Measurements from ENCODE around the gene SLC35E4. TPM values are rescaled to one million over a fixed set of nuclear protein-coding genes. Genes with fewer than 3 reads are reported as not detected.

Gene SLC35E4
- total and polyA plus RNA-seq, 2 donors (not counting 1 experiment from before 2014, with no cell fraction given): 0.39 to 3.4 TPM

DNA sequence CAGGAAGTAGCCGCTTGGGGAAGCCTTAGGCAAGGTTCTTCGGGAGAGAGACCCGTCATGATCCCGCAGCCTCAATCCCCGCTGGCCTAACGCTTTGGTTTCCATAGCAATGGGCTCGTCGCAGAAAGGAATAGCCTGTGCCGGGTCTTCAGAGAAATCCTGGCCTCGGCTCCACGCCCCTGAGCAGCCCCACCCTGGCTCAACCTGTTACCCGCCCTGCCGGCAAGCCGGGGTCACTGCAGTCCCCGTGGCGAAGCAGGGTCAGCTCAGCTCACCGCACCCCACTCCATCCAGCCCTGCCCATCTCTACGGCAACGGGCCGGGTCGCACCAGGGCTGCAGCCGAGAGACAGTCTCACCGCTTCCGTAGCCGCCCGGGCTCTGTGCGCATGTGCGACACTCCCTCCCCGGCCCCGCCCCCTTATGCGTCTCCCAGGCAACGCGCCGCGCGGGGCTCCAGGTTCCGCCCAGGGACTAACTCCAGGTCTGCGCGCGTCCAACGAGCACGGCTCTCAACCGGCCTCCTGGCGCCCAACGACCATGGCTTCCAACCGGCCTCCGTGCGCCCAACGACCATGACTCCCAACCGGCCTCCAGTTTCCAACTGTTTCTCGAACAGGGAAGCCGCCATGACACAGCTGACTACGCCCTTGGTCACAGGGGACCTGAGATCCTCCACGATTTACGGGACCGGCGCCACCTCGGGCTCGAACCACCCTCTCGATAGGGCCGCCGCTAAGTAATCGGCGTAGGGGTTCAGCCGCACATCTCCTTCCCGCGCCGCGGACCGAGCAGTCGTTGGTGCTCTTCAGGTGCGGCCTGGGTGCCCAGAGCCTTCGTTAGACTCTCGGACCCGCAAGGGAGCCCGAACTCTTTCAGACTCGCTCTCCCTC is 32.2 kb downstream of the SLC35E4 start, which contains the start of gene DUSP18:
TSS of gene DUSP18 (minus strand) at position 382 of the 892 bp plus-strand sequence. CDS start 3,872 bp downstream, outside the sequence.
- Histone ChIP-seq H3K27me3 (replicated peaks in 1 of 4; ENCODE audit: control extremely low read depth in 1 of 4, control insufficient read depth in 3 of 4, insufficient read depth in 4 of 4, low read length in 3 of 4) (peaks cover 0 to 6% (median 0%) of the 10 kb centered on the region in 4 experiments), H4K20me1 (ENCODE audit: control insufficient read depth, insufficient read depth, low read length, poor library complexity, severe bottlenecking) (no peaks in the 10 kb centered on the region), H3K4me1 (ENCODE audit: control insufficient read depth in 2 of 2, insufficient read depth in 2 of 2, low read length in 2 of 2) (peaks cover 12 to 17% of the 10 kb centered on the region in 2 donors), H2AFZ (ENCODE audit: insufficient read depth, low read depth, low read length, poor library complexity, severe bottlenecking) (peak within 1 kb of the TSS; percentile 97), H3K4me3 (ENCODE audit: control extremely low read depth in 1 of 5, extremely low read depth in 1 of 5, insufficient read depth in 1 of 5, low read depth in 2 of 5, low read length in 4 of 5) (peak within 1 kb of the TSS; percentile 81 to 93 (median 86)), H3K9me3 (ENCODE audit: control extremely low read depth in 1 of 3, control insufficient read depth in 2 of 3, insufficient read depth in 1 of 3, low read length in 2 of 3) (no peaks in the 10 kb centered on the region), H3K4me2 (replicated peaks; ENCODE audit: low read depth, low read length, poor library complexity, severe bottlenecking) (peak within 1 kb of the TSS; percentile 83), H3K27ac (ENCODE audit: low read length in 2 of 2) (peak within 1 kb of the TSS; percentile 18 to 53), H3K9ac (ENCODE audit: low read length) (peak within 1 kb of the TSS; percentile 85), H3K79me2 (ENCODE audit: control insufficient read depth, insufficient read depth, low read length) (peaks cover 5% of the 10 kb centered on the region), H3K36me3 (replicated peaks in 1 of 2; ENCODE audit: control extremely low read depth in 1 of 2, control insufficient read depth in 1 of 2, extremely low read depth in 1 of 2, insufficient read depth in 2 of 2, low read length in 1 of 2) (peaks cover 0 to 13% of the 10 kb centered on the region in 2 experiments)
- WGBS (ENCODE audit: insufficient coverage): 1% methylated on average over 77 of the region's 77 CpGs
- Mint-ChIP-seq H3K27me3 (no peaks in the 10 kb centered on the region), H3K9me3 (ENCODE audit: insufficient read depth) (no peaks in the 10 kb centered on the region), H3K4me1 (peaks cover 21% of the 10 kb centered on the region), H3K27ac (peak within 1 kb of the TSS; percentile 92), H3K4me3 (peak within 1 kb of the TSS; percentile 98)
- peak; percentile 96 for DNase-seq
- peak; percentile 93 for ATAC-seq (ENCODE audit: low read depth)
- no peak for TF ChIP-seq EZH2 (IDR thresholded peaks at IDR 0.05; ENCODE audit: borderline replicate concordance, insufficient read depth, low read depth, low read length, poor library complexity, severe bottlenecking)
- TF ChIP-seq, protein P1, sequence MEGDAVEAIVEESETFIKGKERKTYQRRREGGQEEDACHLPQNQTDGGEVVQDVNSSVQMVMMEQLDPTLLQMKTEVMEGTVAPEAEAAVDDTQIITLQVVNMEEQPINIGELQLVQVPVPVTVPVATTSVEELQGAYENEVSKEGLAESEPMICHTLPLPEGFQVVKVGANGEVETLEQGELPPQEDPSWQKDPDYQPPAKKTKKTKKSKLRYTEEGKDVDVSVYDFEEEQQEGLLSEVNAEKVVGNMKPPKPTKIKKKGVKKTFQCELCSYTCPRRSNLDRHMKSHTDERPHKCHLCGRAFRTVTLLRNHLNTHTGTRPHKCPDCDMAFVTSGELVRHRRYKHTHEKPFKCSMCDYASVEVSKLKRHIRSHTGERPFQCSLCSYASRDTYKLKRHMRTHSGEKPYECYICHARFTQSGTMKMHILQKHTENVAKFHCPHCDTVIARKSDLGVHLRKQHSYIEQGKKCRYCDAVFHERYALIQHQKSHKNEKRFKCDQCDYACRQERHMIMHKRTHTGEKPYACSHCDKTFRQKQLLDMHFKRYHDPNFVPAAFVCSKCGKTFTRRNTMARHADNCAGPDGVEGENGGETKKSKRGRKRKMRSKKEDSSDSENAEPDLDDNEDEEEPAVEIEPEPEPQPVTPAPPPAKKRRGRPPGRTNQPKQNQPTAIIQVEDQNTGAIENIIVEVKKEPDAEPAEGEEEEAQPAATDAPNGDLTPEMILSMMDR (IDR thresholded peaks at IDR 0.05): peak; percentile 41
- intact Hi-C loops (cut with micrococcal nuclease): loop anchor here (1.0 to 10.0 kb wide), 4 partner anchors 27 to 677 kb away; partner anchors contain the start of genes OSBP2, PATZ1 and SLC35E4
- CTCF ChIA-PET: interaction anchor here (3.9 kb wide), 1 partner anchor 33 kb away, joined by 35 read pairs; the partner anchor contains the start of gene SLC35E4
- POLR2A ChIA-PET: interaction anchor here (2.4 kb wide), 1 partner anchor 33 kb away, joined by 10 read pairs; no protein-coding TSS in a partner anchor
